ENCODE data around the gene ANKRD36.
"Not testable (repeated sequence)": the region's sequence is repeated elsewhere in the genome, so short reads cannot be mapped to it uniquely, and the experiment has no call there.

The ANKRD36 gene

GRCh38 chr2:97113050-97113881 lies at the start of gene ANKRD36:
Gene ANKRD36, plus strand, starts transcription at chr2:97113153. Its CDS starts 587 bp downstream, at chr2:97113740.
- DNase-seq = peak; percentile 88

GRCh38 chr2:97066030-97066429 lies 46.9 kb upstream of the ANKRD36 start:
- not testable (repeated sequence) for DNase-seq

GRCh38 chr2:97067279-97068004 lies 45.5 kb upstream of the ANKRD36 start:
- DNase-seq = no peak

GRCh38 chr2:97068074-97068473 lies 44.9 kb upstream of the ANKRD36 start:
- DNase-seq = no peak

- DNase-seq = not testable (repeated sequence)
Measured at GRCh38 chr2:97068722-97069121, 44.2 kb upstream of the ANKRD36 start.

- not testable (repeated sequence) for DNase-seq
Measured at GRCh38 chr2:97070915-97071314, 42.0 kb upstream of the ANKRD36 start.

GRCh38 chr2:97077213-97077612 lies 35.7 kb upstream of the ANKRD36 start:
- not testable (repeated sequence) for DNase-seq

GRCh38 chr2:97080855-97081254 lies 32.1 kb upstream of the ANKRD36 start:
- DNase-seq = not testable (repeated sequence)

- not testable (repeated sequence) for DNase-seq
Measured at GRCh38 chr2:97082206-97082605, 30.7 kb upstream of the ANKRD36 start.

GRCh38 chr2:97083516-97083915 lies 29.4 kb upstream of the ANKRD36 start:
- DNase-seq = not testable (repeated sequence)

GRCh38 chr2:97085093-97085492 lies 27.9 kb upstream of the ANKRD36 start:
- DNase-seq = not testable (repeated sequence)

GRCh38 chr2:97088706-97089105 lies 24.2 kb upstream of the ANKRD36 start:
- not testable (repeated sequence) for DNase-seq

GRCh38 chr2:97092946-97093345 lies 20.0 kb upstream of the ANKRD36 start:
- DNase-seq = not testable (repeated sequence)

- DNase-seq = not testable (repeated sequence)
Measured at GRCh38 chr2:97093983-97094771, 18.8 kb upstream of the ANKRD36 start.

- peak; percentile 90 for DNase-seq
Measured at GRCh38 chr2:97094772-97095611, 18.0 kb upstream of the ANKRD36 start, which contains the start of gene FAHD2B. Gene FAHD2B, minus strand, starts transcription at chr2:97094882. Its CDS starts 3,176 bp downstream, at chr2:97091706.

- DNase-seq = no peak
Measured at GRCh38 chr2:97095661-97096060, 17.3 kb upstream of the ANKRD36 start.

- DNase-seq = not testable (repeated sequence)
Measured at GRCh38 chr2:97098786-97099372, 14.1 kb upstream of the ANKRD36 start.

GRCh38 chr2:97106878-97107277 lies 6.1 kb upstream of the ANKRD36 start:
- not testable (repeated sequence) for DNase-seq

GRCh38 chr2:97111246-97111645 lies 1.7 kb upstream of the ANKRD36 start:
- DNase-seq = not testable (repeated sequence)

GRCh38 chr2:97112320-97113049 lies 468 bp upstream of the ANKRD36 start:
- DNase-seq = peak; percentile 64

- not testable (repeated sequence) for DNase-seq
Measured at GRCh38 chr2:97113882-97114255, 916 bp downstream of the ANKRD36 start.

All from stimulated activated CD8-positive, alpha-beta memory T cell treated with anti-CD3 and anti-CD28 coated beads, Interleukin-4, amount 100 ng/mL, for 48 hours (primary cell).